Adipocyte (in vitro differentiated cells): ENCODE measurements around the gene CHRDL1.

Experiments
- DNase-seq: peaks from one replicate; pipeline ENCODE4 v3.0.0-alpha.2; 2015; ENCODE audit warnings: low read depth
- H3K27me3 ChIP-seq: replicated peaks from 2 replicates; pipeline ENCODE4 v1.7.0; 2013; ENCODE audit warnings: mild to moderate bottlenecking, low read length, moderate library complexity; ENCODE audit not compliant: control insufficient read depth, insufficient read depth
- H3K36me3 ChIP-seq: 2 replicates; pipeline ENCODE4 v1.7.0; 2013; ENCODE audit warnings: low read length, mild to moderate bottlenecking, moderate library complexity; ENCODE audit not compliant: control insufficient read depth, insufficient read depth, severe bottlenecking
- H3K4me1 ChIP-seq: 2 replicates; pipeline ENCODE4 v1.7.0; 2013; ENCODE audit warnings: mild to moderate bottlenecking, low read length, moderate library complexity; ENCODE audit not compliant: control insufficient read depth, insufficient read depth
- H3K4me3 ChIP-seq: 2 replicates; pipeline ENCODE4 v1.7.0; 2013; ENCODE audit warnings: mild to moderate bottlenecking, low read length, moderate library complexity
- H3K9ac ChIP-seq: 2 replicates; pipeline ENCODE4 v1.7.0; 2013; ENCODE audit warnings: mild to moderate bottlenecking, low read length, moderate library complexity
- H3K9me3 ChIP-seq: 2 replicates; pipeline ENCODE4 v1.7.0; 2013; ENCODE audit warnings: mild to moderate bottlenecking, low read length, moderate library complexity; ENCODE audit not compliant: control insufficient read depth

Gene CHRDL1

GRCh38 chrX:110743679-110744340 is 51.8 kb downstream of the CHRDL1 start:
- DNase-seq: no peak
- peaks cover 78% of the 10 kb centered on the region for H3K4me1 ChIP-seq
- peak overlapping the region; percentile 68 for H3K9ac ChIP-seq
- no peaks in the 10 kb centered on the region for H3K36me3 ChIP-seq
- H3K27me3 ChIP-seq: no peaks in the 10 kb centered on the region
- no peak overlapping the region for H3K4me3 ChIP-seq
- H3K9me3 ChIP-seq: no peaks in the 10 kb centered on the region

GRCh38 chrX:110741213-110741796 is 54.3 kb downstream of the CHRDL1 start:
- Histone ChIP-seq H3K27me3 (no peaks in the 10 kb centered on the region), H3K9me3 (no peaks in the 10 kb centered on the region), H3K9ac (peak overlapping the region; percentile 48), H3K4me1 (peaks cover 56% of the 10 kb centered on the region), H3K4me3 (no peak overlapping the region), H3K36me3 (no peaks in the 10 kb centered on the region)
- DNase-seq: peak; percentile 64

GRCh38 chrX:110734894-110735541 is 60.6 kb downstream of the CHRDL1 start:
- Histone ChIP-seq H3K9me3 (no peaks in the 10 kb centered on the region), H3K4me1 (peaks cover 41% of the 10 kb centered on the region), H3K9ac (peak overlapping the region; percentile 27), H3K36me3 (no peaks in the 10 kb centered on the region), H3K4me3 (no peak overlapping the region), H3K27me3 (peaks cover 2% of the 10 kb centered on the region)
- peak; percentile 63 for DNase-seq

GRCh38 chrX:110734271-110734670 is 61.3 kb downstream of the CHRDL1 start:
- no peak overlapping the region for H3K9ac ChIP-seq
- no peaks in the 10 kb centered on the region for H3K36me3 ChIP-seq
- peaks cover 2% of the 10 kb centered on the region for H3K27me3 ChIP-seq
- DNase-seq: no peak
- no peak overlapping the region for H3K4me3 ChIP-seq
- H3K4me1 ChIP-seq: peaks cover 34% of the 10 kb centered on the region
- no peaks in the 10 kb centered on the region for H3K9me3 ChIP-seq

GRCh38 chrX:110733166-110733565 is 62.5 kb downstream of the CHRDL1 start:
- H3K4me1 ChIP-seq: peaks cover 34% of the 10 kb centered on the region
- H3K4me3 ChIP-seq: no peak overlapping the region
- H3K9me3 ChIP-seq: no peaks in the 10 kb centered on the region
- H3K36me3 ChIP-seq: no peaks in the 10 kb centered on the region
- no peak for DNase-seq
- H3K9ac ChIP-seq: no peak overlapping the region
- H3K27me3 ChIP-seq: peaks cover 2% of the 10 kb centered on the region

- no peaks in the 10 kb centered on the region for H3K9me3 ChIP-seq
- H3K27me3 ChIP-seq: peaks cover 2% of the 10 kb centered on the region
- peak overlapping the region; percentile 54 for H3K9ac ChIP-seq
- peaks cover 34% of the 10 kb centered on the region for H3K4me1 ChIP-seq
- no peak overlapping the region for H3K4me3 ChIP-seq
- no peaks in the 10 kb centered on the region for H3K36me3 ChIP-seq
- no peak for DNase-seq
Observed at GRCh38 chrX:110732266-110732665, 63.4 kb downstream of the CHRDL1 start.

- H3K9ac ChIP-seq: peak overlapping the region; percentile 44
- H3K4me3 ChIP-seq: no peak overlapping the region
- DNase-seq: peak; percentile 2
- peaks cover 16% of the 10 kb centered on the region for H3K4me1 ChIP-seq
- H3K9me3 ChIP-seq: no peaks in the 10 kb centered on the region
- H3K36me3 ChIP-seq: peaks cover 19% of the 10 kb centered on the region
- peaks cover 7% of the 10 kb centered on the region for H3K27me3 ChIP-seq
Observed at GRCh38 chrX:110723844-110724243, 71.8 kb downstream of the CHRDL1 start.

- Histone ChIP-seq H3K9ac (no peak overlapping the region), H3K4me3 (no peak overlapping the region), H3K4me1 (peaks cover 16% of the 10 kb centered on the region), H3K27me3 (peaks cover 17% of the 10 kb centered on the region), H3K36me3 (peaks cover 30% of the 10 kb centered on the region), H3K9me3 (no peaks in the 10 kb centered on the region)
- no peak for DNase-seq
Observed at GRCh38 chrX:110722135-110722534, 73.5 kb downstream of the CHRDL1 start.

GRCh38 chrX:110713666-110714065 is 82.0 kb downstream of the CHRDL1 start:
- no peaks in the 10 kb centered on the region for H3K9me3 ChIP-seq
- no peak overlapping the region for H3K4me3 ChIP-seq
- no peaks in the 10 kb centered on the region for H3K4me1 ChIP-seq
- no peak for DNase-seq
- H3K9ac ChIP-seq: no peak overlapping the region
- H3K36me3 ChIP-seq: peaks cover 32% of the 10 kb centered on the region
- H3K27me3 ChIP-seq: peaks cover 26% of the 10 kb centered on the region

- no peaks in the 10 kb centered on the region for H3K36me3 ChIP-seq
- H3K9ac ChIP-seq: no peak overlapping the region
- H3K4me3 ChIP-seq: no peak overlapping the region
- peaks cover 18% of the 10 kb centered on the region for H3K27me3 ChIP-seq
- H3K4me1 ChIP-seq: peaks cover 3% of the 10 kb centered on the region
- no peak for DNase-seq
- peaks cover 12% of the 10 kb centered on the region for H3K9me3 ChIP-seq
Observed at GRCh38 chrX:110706446-110706845, 89.2 kb downstream of the CHRDL1 start.

GRCh38 chrX:110703641-110704040 is 92.0 kb downstream of the CHRDL1 start:
- no peak overlapping the region for H3K4me3 ChIP-seq
- H3K9me3 ChIP-seq: peaks cover 12% of the 10 kb centered on the region

More at GRCh38 chrX:110703641-110704040, 92.0 kb downstream of the CHRDL1 start:
- peaks cover 11% of the 10 kb centered on the region for H3K27me3 ChIP-seq
- no peak for DNase-seq
- H3K4me1 ChIP-seq: peaks cover 3% of the 10 kb centered on the region
- peaks cover 12% of the 10 kb centered on the region for H3K36me3 ChIP-seq
- no peak overlapping the region for H3K9ac ChIP-seq
